Astrocyte (in vitro differentiated cells and primary cell): ENCODE data around the gene CNOT1.

Experiments
- CTCF ChIP-seq: IDR thresholded peaks from 2 replicates; pipeline ENCODE4 v1.5.1; 2011; ENCODE audit warnings: low read depth, mild to moderate bottlenecking, inconsistent platforms, low read length, moderate library complexity; ENCODE audit not compliant: insufficient read depth
- EZH2 ChIP-seq: IDR thresholded peaks from 2 replicates; pipeline ENCODE4 v1.6.1; 2012; ENCODE audit warnings: mild to moderate bottlenecking, low read length, inconsistent platforms; ENCODE audit not compliant: insufficient read depth

GRCh38 chr16:58501242-58502131, 128.1 kb downstream of the CNOT1 start:
- TF ChIP-seq CTCF (no peak), EZH2 (peak; percentile 54)
